Transverse colon (tissue), 4 donors: Measurements from ENCODE around the gene KREMEN2. TPM values are rescaled to one million over a fixed set of nuclear protein-coding genes. Genes with fewer than 3 reads are reported as not detected.

Source experiments
- DNase-seq: peaks from one replicate; pipeline ENCODE4 v3.0.0-alpha.2; 2019
- H3K27ac ChIP-seq, 4 donors: fragments of 200-600 bp; sonication (generic); 2 replicates each; pipeline ENCODE4 v1.5.1; 2016 to 2018; ENCODE audit warnings: inconsistent platforms in 4 of 4
- H3K27me3 ChIP-seq: fragments of 200-600 bp; sonication (generic); 2 replicates; pipeline ENCODE4 v1.5.1; 2017; ENCODE audit warnings: inconsistent platforms
- H3K36me3 ChIP-seq, 4 donors: fragments of 200-600 bp; sonication (generic); 2 replicates each; pipeline ENCODE4 v1.5.1; 2017 to 2019; ENCODE audit warnings: inconsistent platforms in 4 of 4
- H3K4me1 ChIP-seq, 4 donors: fragments of 200-600 bp; sonication (generic); 2 replicates each; pipeline ENCODE4 v1.5.1; 2017 to 2020; ENCODE audit warnings: inconsistent platforms in 4 of 4
- H3K4me3 ChIP-seq, 4 donors: fragments of 200-600 bp; sonication (generic); 1 replicate in 1 of 4; 2 replicates in 3 of 4; pipeline versions ENCODE4 v1.5.1 to v1.6.1; 2017 to 2019; ENCODE audit warnings: inconsistent platforms in 4 of 4
- H3K9me3 ChIP-seq, 2 donors: fragments of 200-600 bp; sonication (generic); 2 replicates each; pipeline ENCODE4 v1.5.1; 2017 to 2019; ENCODE audit warnings: inconsistent platforms in 2 of 2
- CTCF ChIP-seq, 5 experiments: fragments of 200-600 bp in 3 of 5; fragments of 450-650 bp in 2 of 5; sonication (generic) in 3 of 5; IDR thresholded peaks; 1 replicate in 2 of 5; 2 replicates in 3 of 5; pipeline ENCODE4 v1.5.1; 2016 to 2017; ENCODE audit warnings: antibody characterized with exemption in 5 of 5, inconsistent platforms in 3 of 5, mild to moderate bottlenecking in 2 of 5, moderate library complexity in 1 of 5
- EP300 ChIP-seq: sonication (generic); formaldehyde crosslinking; IDR thresholded peaks from one replicate; pipeline ENCODE4 v1.6.1; 2017; ENCODE audit warnings: antibody characterized with exemption, low read depth
- POLR2A ChIP-seq: fragments of 450-650 bp; IDR thresholded peaks from one replicate; pipeline ENCODE4 v1.6.1; 2016; ENCODE audit warnings: antibody characterized with exemption, mild to moderate bottlenecking, moderate library complexity
- POLR2AphosphoS5 ChIP-seq, 3 donors: sonication (generic); formaldehyde crosslinking; IDR thresholded peaks; one replicate each; pipeline ENCODE4 v1.6.1; 2016; ENCODE audit warnings: antibody characterized with exemption in 3 of 3
- WGBS, 2 donors: methylation state at CpG; one replicate each; pipeline ENCODE4 v1.1.5; 2018; ENCODE audit warnings: low coverage in 1 of 2; 5-methylcytosine and 5-hydroxymethylcytosine counted together
- in situ Hi-C, 4 donors: fragments of 200-750 bp; cut with MboI; loops; one replicate each; pipeline versions ENCODE4 v1.15.0 to v1.15.1; 2017; ENCODE audit warnings: low sequenced_read_pairs in 3 of 4, low pct_ligation_motif_present in 1 of 4, low pct_unique_long_range_greater_than_20kb in 1 of 4
- intact Hi-C: fragments of 100-400 bp; cut with DNase I; formaldehyde crosslinking; loops from one replicate; pipeline ENCODE4 v1.15.1; 2023; ENCODE audit warnings: low total_unique reads
- total RNA-seq, 4 donors: library from RNA; depleted of rRNA; stranded (reverse); fragments of >200 nt; gene quantifications; one replicate each; pipeline ENCODE4 v1.1.0, GENCODE V29; 2016

Gene KREMEN2
- total RNA-seq, 4 donors from 2014 or later = 0.79 to 3.2 (median 1.1) TPM; not detected in 1

- H3K4me3 ChIP-seq = no peak overlapping the region
- WGBS, 2 donors = 76% methylated on average over 14 of the region's 17 CpGs; no CpG with 5 or more reads in 1 of the 2 donors
- intact Hi-C loops (no loop called here), in situ Hi-C loops (no loop called here)
- H3K27me3 ChIP-seq = peaks cover 5% of the 10 kb centered on the region
- peaks cover 0 to 17% (median 11%) of the 10 kb centered on the region in 4 donors for H3K4me1 ChIP-seq
- no peaks in the 10 kb centered on the region for H3K36me3 ChIP-seq
- TF ChIP-seq POLR2A = no peak
- no peak for TF ChIP-seq POLR2AphosphoS5 (IDR thresholded peaks at IDR 0.05)
- TF ChIP-seq EP300 = no peak
- no peak for TF ChIP-seq CTCF (IDR thresholded peaks at IDR 0.05)
- no peaks in the 10 kb centered on the region for H3K9me3 ChIP-seq
- no peak for DNase-seq
- no peak overlapping the region for H3K27ac ChIP-seq
These were observed 22.6 kb downstream of the KREMEN2 start for GRCh38 chr16:2986623-2987188.

GRCh38 chr16:2987286-2987685 lies 23.2 kb downstream of the KREMEN2 start:
- Histone ChIP-seq H3K36me3 (no peaks in the 10 kb centered on the region), H3K27me3 (peaks cover 5% of the 10 kb centered on the region), H3K9me3 (no peaks in the 10 kb centered on the region), H3K4me3 (no peak overlapping the region), H3K27ac (no peak overlapping the region), H3K4me1 (peaks cover 0 to 17% (median 11%) of the 10 kb centered on the region in 4 donors)
- intact Hi-C loops = no loop called here
- in situ Hi-C loops = no loop called here
- no peak for DNase-seq
- TF ChIP-seq EP300 = no peak
- no peak for TF ChIP-seq POLR2AphosphoS5 (IDR thresholded peaks at IDR 0.05)
- no peak for TF ChIP-seq POLR2A
- TF ChIP-seq CTCF (IDR thresholded peaks at IDR 0.05) = no peak
- 83% methylated on average over 9 of the region's 9 CpGs; no CpG with 5 or more reads in 1 of the 2 donors for WGBS, 2 donors

GRCh38 chr16:2987833-2988232 lies 23.8 kb downstream of the KREMEN2 start:
- no peaks in the 10 kb centered on the region for H3K9me3 ChIP-seq
- H3K4me1 ChIP-seq = peaks cover 0 to 17% (median 11%) of the 10 kb centered on the region in 4 donors
- intact Hi-C loops (no loop called here), in situ Hi-C loops (no loop called here)
- H3K27me3 ChIP-seq = peaks cover 5% of the 10 kb centered on the region
- DNase-seq = no peak
- H3K27ac ChIP-seq = no peak overlapping the region
- TF ChIP-seq POLR2A (no peak), CTCF (IDR thresholded peaks at IDR 0.05) (no peak), POLR2AphosphoS5 (IDR thresholded peaks at IDR 0.05) (no peak), EP300 (no peak)
- H3K4me3 ChIP-seq = no peak overlapping the region
- WGBS, 2 donors = 69% methylated on average over 5 of the region's 8 CpGs; no CpG with 5 or more reads in 1 of the 2 donors
- H3K36me3 ChIP-seq = no peaks in the 10 kb centered on the region

- Histone ChIP-seq H3K27me3 (peaks cover 5% of the 10 kb centered on the region), H3K4me3 (no peak overlapping the region), H3K36me3 (no peaks in the 10 kb centered on the region), H3K27ac (no peak overlapping the region), H3K9me3 (no peaks in the 10 kb centered on the region), H3K4me1 (peaks cover 0 to 12% (median 8%) of the 10 kb centered on the region in 4 donors)
- 69 to 100% methylated on average over 2 to 8 of the region's 8 CpGs for WGBS, 2 donors
- intact Hi-C loops (no loop called here), in situ Hi-C loops (no loop called here)
- TF ChIP-seq CTCF (IDR thresholded peaks at IDR 0.05) (no peak), EP300 (no peak), POLR2AphosphoS5 (IDR thresholded peaks at IDR 0.05) (no peak), POLR2A (no peak)
- DNase-seq = no peak
These were observed 24.6 kb downstream of the KREMEN2 start for GRCh38 chr16:2988590-2989099.
